GM18507 (cell line): ENCODE results near the gene PFKFB3.
A peak's percentile ranks its signal among the peaks of the same experiment; 100 is the strongest.
"Not testable (repeated sequence)": the region's sequence is repeated elsewhere in the genome, so short reads cannot be mapped to it uniquely, and the experiment has no call there.

Experiments
- DNase-seq: peaks from one replicate; pipeline ENCODE4 v3.0.0; 2011; ENCODE audit warnings: low read depth; ENCODE audit not compliant: insufficient read length; ENCODE audit errors: extremely low spot score
- FAIRE-seq: peaks from 2 replicates; lab custom pipeline; 2011; peaks lifted over from hg19 to GRCh38; lab: Jason Lieb, UNC

Gene PFKFB3

DNA sequence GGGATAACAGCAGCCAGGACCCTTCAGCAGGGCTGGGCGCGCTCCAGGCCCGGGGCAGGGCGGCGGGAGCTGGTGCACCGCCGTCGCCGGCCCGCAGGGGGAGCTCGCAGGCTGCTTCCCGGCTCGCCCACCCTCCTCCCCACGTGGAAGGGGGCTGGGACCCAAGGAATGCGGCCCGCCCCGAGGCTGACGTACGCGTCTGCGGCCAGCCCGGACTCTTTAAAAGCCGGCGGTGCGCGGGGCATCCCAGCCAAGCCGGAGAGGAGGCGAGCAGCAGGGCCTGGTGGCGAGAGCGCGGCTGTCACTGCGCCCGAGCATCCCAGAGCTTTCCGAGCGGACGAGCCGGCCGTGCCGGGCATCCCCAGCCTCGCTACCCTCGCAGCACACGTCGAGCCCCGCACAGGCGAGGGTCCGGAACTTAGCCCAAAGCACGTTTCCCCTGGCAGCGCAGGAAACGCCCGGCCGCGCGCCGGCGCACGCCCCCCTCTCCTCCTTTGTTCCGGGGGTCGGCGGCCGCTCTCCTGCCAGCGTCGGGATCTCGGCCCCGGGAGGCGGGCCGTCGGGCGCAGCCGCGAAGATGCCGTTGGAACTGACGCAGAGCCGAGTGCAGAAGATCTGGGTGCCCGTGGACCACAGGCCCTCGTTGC lies at the start of gene PFKFB3:
PFKFB3 (plus strand) TSS at position 249 of the 647 bp plus-strand sequence; CDS start at position 578, 329 bp downstream.
- DNase-seq (peak; percentile 96), FAIRE-seq (peak; percentile 95)

DNA sequence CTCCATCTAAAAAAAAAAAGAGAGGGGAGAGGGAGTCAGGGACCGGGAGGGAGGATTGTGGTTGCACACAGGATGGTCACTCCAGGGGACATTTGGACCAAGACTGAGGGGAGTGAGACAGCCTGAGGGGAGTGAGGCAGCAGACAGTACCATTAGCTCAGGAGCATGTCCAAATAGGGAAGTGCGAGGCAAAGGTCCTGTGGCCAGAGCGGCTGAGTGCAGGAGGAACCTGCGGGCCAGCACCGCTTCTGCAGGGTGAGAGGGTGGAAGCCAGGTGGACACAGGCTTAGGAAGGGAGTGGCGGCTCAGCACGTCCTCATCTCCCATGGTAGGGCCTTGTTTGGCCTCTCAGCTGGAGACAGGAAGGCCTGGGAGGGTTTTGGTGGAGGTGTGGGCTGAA lies 48.9 kb upstream of the PFKFB3 start:
- no peak for DNase-seq
- no peak for FAIRE-seq

DNA sequence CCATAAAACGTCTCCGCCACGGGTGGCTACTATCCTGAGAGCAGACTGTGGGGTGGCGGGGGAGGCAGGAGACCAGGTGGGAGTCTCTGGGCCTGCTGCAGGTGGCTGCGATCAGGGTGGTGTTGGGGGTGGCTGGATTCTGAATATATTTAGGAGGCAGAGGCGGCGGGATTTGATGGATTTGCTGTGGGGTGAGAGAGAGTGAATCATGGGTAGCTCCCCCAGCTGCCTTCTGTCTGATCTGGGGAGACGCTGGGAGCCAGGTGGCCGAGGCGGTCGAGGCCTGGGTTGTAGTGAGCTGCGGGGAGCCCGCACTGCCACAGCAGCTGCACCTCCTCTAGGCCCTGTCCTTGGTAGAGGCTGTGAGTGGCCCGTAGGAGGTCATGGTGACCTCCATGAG lies 48.2 kb upstream of the PFKFB3 start:
- DNase-seq (no peak), FAIRE-seq (no peak)

DNA sequence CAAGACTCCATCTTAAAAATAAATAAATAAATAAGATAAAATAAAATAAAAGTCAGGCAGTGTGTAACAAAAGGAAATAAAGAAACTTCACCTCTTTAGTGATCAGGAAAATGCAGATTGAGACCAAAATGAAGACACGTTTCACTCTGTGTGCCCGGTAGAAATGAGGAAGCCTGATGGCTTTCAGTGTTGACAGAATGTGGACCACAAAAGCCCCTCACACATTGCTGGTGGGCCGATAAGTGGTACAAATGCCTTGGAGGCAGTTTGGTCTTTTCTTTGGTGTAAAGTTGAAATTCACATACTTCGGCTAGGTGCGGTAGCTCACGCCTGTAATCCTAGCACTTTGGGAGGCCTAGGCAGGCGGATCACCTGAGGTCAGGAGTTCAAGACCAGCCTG lies 44.5 kb upstream of the PFKFB3 start:
- FAIRE-seq: no peak
- no peak for DNase-seq

DNA sequence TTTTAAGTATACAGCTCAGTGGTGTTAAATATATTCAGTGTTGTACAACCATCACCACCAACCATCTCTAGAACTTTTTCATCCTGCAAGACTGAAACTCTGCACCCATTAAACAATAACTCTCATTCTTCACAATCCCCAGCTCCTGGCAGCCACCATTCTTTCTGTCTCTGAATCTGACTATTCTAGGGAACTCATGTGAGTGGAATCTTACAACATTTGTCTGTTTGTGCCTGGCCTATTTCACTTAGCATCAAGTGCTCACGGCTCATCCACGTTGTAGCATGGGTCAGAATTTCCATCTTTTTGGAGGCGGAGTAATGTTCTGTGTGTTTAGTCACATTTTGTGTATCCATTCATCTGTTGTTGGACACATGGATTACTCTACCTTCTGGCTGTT lies 40.8 kb upstream of the PFKFB3 start:
- no peak for FAIRE-seq
- DNase-seq: no peak

DNA sequence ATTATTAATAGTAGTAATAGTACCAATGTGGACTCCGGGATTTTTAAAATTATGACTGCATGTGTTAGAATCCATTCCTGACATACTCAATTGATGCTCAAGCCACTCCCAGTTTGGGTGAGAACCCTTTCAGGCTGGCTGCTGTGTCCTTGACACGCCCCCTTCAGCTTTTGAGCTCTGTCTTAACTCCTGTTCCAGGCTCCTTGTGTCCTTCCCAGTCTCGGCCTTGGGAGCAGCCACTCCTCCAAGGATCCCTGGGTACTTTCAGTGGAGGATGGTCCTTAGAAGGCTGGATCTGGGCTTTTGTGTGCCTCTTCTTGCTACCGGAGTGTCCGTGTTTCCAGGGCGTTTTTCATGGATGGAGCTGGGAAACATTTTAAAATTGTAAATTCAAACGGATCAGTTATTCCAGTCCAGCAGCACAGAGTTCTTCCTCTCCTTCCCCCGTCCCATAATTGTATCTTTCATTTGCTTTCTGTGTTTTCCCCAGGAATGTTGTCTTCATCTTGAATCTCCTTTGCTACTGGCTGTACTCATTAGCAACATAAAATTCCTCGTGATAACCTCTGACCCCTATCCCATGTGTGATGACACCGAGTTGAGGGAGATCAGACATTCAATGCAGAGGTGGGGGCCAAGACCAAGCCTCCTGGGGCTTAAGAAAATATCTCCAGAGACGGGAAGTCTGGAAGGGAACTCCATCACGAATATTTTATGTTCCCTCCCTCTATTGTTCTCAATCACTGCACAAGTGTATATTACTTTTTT lies 40.0 kb upstream of the PFKFB3 start:
- no peak for DNase-seq
- FAIRE-seq: no peak

DNA sequence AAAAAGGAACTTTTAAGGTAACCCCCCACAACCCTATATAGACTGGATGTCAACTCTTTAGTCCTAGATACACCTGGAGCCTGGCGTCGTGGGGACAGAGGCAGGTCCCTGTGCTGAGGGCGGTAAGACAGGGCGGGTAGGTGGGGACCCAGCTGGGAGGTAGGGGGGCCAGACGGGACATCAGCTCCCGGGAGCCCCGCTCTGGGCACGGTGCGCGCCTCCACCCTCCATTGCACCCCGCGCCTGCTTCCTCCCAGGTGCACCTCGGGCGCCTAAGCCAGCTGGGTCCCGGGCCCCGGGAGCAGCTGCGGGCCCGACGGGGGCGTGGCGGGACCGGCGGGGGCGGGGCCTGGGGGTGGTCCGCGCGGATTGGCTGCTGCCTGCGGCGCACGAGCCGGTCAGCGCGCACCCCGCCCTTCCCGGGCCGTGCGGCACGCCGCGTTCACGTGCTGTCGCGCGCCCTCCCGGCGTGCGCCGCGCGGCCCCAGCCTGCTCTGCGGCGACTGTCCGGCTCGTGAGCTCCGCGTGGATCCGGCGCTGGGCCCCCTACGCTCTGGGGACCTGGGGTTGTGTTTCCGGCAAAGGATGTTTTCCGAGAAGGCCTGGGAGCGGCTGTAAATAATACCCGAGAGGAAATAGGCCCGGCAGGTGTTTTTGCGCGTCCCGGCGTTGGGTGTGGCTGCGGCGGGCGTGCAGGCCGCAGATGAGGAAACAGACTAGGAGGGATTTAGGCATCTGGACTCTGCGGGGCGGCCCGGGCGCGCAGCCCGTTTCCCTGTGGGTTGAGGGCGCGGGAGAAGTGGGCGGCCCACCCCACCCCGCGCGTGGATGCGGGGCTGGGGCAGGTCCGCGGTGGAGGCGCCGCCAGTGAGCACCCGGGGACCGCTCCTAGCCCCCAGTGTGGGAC lies 39.1 kb upstream of the PFKFB3 start:
- DNase-seq (peak; percentile 87), FAIRE-seq (peak; percentile 92)

DNA sequence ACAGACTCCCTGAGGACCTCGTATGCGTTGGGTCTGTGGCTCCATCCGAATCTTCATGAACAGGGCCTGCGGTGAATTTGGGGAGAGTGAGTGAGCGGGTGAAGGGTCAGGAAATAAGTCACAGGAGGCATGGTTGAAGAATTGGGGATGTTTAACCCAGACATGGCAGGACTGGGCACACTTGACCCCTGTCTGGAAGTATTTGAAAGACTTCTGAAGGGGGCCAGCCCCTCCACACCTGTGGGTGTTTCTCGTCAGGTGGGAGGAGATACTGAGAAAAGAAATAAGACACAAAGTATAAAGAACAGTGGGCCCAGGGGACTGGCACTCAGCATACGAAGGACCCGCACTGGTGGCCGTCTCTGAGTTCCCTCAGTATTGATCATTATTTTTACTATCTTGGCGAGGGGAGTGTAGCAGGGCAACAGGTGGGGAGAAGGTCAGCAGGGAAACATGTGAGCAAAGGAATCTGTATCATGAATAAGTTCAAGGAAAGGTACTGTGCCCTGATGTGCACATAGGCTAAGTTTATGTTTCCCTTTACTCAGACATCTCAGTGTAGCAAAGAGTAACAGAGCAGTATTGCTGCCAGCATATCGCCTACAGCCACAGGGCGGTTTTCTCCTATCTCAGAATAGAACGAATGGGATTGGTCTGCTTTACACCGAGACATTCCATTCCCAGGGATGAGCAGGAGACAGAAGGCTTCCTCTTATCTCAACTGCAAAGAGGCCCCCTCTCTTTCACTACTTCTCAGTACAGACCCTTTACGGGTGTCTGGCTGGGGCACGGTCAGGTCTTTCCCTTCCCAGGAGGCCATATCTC lies 38.2 kb upstream of the PFKFB3 start:
- DNase-seq (no peak), FAIRE-seq (peak; percentile 29)

DNA sequence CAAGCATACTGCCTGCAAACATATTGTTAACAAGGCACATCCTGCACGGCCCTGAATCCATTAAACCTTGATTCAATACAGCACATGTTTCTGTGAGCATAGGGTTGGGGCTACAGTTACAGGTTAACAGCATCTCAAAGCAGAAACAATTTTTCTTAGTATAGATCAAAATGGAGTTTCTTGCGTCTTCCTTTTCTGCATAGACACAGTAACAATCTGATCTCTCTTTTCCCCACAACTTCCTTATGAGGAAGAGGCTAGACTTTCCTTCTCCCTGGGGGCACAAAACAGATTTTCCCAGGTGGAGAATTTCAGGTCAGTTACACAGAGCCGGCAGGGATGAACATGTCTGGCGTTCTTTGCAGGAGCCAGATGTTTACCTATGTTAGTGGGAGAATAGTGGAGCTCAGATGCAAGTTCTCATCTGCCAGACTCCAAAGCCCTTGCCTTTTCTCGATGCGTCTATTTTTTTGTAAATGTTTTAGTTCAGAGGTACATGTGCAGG lies 37.5 kb upstream of the PFKFB3 start:
- no peak for DNase-seq
- FAIRE-seq: no peak

DNA sequence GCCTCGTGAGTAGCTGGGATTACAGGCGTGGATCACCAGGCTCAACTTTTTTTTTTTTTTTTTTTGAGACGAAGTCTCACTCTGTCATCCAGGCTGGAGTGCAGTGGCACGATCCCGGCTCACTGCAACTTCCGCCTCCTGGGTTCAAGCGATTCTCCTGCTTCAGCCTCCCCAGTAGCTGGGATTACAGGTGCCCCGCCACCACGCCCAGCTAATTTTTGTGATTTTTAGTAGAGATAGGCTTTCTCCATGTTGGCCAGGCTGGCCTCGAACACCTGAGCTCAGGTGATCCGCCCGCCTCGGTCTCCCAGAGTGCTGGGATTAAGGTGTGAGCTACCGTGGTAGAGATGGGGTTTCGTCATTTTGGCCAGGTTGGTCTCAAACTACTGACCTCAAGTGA lies 36.8 kb upstream of the PFKFB3 start:
- DNase-seq, FAIRE-seq: not testable (repeated sequence)

DNA sequence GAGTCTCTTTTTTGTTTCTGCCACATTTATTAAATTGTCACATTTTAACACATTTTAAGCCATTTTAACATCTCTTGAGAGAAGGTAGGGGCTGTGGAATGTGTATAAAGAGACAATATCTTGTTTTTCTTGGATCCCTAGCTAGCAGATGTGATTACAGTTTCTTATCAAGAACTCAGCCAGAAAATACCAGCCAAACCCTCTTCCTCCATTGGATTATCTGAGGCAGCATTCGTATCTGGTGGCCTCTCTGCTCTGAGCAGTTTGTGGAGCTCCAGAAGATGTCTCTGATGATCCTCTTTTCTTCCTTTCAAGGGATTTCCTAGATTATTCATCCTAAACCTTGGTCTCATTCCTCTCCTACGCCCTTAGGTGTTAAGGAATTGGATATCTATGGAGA lies 35.3 kb upstream of the PFKFB3 start:
- DNase-seq (no peak), FAIRE-seq (no peak)

DNA sequence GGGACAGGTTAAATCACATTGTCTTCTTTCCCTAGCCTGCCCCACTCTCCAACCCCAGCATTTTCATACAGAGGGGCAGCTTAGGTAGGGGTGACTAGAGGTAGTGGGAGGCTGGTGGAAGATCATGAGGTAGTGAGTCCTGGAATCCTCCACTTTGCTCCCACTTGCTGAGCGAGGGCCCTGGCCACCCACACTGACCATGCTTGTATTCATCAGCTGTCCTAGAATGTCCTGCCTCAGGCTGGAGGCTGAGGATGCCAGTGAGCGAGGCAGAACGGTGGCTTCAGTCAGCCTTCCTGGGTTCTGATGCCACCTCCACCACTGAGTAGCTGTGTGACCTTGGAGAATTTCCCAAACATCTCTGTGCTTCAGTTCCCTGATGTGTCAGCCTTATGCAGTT lies 34.6 kb upstream of the PFKFB3 start:
- DNase-seq (no peak), FAIRE-seq (no peak)

DNA sequence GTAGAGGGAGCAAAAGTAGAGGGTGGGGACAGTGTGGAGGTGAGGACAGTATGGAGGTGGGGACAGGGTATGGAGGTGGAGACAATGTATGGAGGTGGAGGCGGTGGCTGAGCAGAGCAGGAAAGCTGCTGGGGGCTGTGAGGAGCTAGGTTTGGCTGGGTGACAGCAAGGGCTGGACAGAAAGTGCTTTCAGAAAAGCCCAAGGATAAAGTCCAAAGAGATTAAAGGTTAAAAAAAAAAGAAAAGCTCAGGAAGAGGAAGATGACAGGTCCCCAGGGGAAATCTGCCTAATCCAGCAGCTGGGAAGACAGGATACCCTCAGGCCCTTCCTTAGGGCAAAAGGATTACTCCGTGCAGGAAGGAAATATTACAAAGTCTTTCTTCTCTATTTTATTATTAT lies 32.1 kb upstream of the PFKFB3 start:
- no peak for DNase-seq
- no peak for FAIRE-seq

DNA sequence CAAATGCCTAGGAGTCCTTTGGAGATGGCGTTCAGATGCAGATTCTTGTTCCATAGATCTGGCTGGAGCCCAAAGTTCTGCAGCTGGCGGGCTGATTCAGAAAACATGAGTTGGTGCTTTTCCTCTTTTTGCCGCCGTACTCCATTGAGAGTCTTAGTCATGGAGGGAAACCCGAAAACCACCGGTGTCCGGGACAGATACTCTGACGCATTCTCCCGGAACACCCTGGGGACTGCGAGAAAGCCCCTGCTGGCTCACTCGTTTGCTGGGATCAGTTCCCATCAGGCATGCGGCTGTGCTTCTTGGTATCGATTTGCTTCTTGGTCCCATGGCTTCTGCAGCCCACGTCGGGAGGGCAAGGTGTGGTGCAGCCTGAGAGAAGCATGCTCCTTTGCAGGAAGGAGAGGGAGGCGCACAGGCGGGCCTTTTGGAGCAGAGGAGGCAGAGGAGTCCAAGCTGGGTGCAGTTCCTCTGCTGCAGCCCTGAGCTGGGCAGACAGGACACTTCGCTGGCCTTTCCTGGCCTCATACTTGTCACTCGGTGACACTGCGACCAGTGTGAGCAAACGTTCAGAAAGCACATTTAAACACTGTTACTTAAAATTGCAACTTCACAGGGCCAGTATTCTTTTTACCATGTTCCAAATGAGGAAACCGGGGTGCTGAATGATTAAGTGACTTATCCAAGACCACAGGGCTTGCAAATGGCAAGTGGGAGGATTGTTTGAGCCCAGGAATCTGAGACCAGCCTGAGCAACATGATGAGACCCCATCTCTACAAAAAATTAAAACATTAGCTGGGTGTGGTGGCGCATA lies 30.6 kb upstream of the PFKFB3 start:
- DNase-seq (no peak), FAIRE-seq (peak; percentile 74)

DNA sequence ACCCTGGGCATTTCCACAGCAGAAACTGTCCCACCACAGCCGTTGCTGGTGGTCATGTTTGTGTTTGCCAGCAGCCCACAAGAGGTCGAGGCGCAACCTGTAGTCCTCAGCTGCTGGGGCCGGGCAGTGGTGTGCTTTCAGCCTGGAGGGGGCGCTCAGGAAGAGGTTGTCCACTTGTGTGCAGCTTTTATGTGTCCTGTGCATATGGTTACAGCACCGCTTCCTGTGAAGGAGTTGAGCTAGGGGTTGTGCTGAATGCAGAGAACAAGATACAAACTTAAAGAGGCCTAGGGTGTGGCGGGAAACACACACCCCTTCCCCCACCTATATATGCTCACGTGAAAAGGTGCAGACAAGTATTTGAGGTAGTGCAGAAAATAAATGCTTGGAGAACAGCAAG lies 29.5 kb upstream of the PFKFB3 start:
- DNase-seq (no peak), FAIRE-seq (no peak)

DNA sequence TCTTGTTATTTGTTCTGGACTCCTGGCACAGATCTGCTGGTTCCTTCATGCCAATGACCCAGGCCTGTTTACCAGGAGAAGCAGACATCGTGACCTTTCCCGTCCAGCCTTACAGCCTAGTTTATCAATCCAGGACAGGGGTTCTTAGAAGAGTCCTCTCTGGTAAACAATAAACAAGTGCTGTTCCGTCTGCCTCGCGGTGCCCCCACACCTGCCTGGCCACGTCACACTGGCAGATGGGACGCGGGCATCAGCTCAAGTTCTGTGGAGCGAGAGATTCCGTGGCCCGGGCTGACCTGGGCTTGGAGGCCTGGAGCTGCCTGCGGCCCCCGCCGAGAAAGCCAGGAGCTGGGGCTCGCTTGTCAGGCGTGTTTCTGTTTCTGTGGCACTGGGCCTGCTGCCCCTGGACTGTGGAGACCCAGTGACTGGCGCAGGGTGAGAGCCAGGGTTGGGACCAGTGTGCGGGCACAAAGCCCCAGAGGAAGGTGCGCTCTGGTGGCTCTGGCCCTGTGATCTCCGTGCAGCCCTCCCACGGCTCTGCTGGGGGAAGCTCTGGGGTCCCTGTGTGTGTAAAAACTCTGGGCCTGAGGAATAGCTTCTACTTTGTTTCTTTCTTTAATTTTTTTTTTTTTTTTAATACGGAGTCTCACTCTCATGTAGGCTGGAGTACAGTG lies 28.4 kb upstream of the PFKFB3 start:
- DNase-seq (no peak), FAIRE-seq (no peak)

DNA sequence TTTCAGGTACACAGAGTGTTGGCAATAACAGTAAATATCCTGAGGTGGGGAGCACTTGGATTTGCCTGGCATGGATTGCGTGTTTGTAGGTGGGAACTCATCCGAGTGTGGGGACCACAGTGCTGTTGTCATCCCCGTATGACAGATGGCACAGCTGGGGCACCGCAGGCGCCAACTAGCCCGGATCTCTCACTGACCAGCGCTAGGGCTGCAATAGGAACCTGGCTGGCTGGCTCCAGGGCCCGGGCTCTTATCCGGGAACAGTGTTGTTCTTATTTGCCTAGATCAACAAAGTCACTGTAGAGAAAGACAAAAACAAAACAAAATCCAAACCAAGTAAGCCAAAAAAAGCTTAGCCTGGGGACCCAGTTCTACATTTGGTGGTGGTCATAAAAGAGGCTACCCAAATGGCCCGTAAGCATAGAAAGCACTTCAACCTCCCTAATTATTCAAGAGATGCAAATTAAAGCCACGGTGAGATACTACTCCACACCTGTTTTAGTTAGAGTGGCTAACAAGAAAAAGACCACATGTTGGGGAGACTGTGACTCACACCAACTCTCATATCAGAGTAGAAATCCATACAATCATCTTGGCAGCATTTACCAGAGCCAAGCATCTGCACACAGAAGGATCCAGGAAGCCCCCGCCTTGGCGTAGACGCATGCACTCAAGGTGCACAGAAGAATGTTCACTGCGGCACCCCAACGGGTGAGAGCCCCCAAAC lies 27.2 kb upstream of the PFKFB3 start:
- DNase-seq: no peak
- no peak for FAIRE-seq
